Measurements from ENCODE around the gene LMAN2L.
"Not testable (repeated sequence)": the region's sequence is repeated elsewhere in the genome, so short reads cannot be mapped to it uniquely, and the experiment has no call there.

LMAN2L gene

DNA sequence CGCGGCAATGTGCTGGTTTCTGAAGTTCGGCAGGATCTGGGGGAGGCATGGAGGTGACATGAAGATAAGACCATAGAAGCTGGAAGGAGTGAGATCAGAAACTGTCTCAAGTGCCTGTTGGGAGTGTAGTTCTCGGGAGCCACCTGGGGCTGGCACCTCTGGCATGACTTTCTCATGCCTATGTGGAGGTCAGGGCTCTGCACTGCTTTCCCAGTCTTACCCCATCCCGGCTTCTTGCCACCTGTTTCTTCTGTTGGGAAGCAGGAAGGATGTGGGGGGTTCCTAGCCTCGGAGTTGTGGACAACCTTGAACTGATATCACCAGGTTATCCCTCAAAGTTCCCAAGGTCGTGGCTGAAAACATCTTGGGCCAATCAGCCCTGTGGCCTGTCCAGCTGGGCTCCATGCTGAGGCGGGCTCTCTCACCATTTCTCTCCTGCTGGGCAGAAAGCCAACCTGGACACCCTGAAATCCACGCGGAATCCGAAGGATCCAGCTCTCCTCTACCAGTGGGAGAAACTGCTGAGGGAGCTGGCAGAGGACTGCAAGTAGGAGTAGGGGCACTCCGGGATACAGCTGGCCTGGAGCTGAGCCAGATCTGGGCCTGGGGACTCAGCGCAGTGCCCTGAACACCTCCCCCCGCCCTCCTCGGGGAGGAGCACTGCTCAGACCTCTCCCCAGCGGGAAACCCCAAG is 54.8 kb downstream of the LMAN2L start:
- Histone ChIP-seq H3K4me1 (ENCODE audit: control insufficient read depth, insufficient read depth, low read length) (peaks cover 15% of the 10 kb centered on the region; the same call in 1 of the 2 replicates), H3K9ac (ENCODE audit: low read length) (no peak overlapping the region), H3K4me3 (ENCODE audit: low read depth, low read length) (no peak overlapping the region), H3K36me3 (ENCODE audit: control insufficient read depth, insufficient read depth, low read length) (no peaks in the 10 kb centered on the region), H3K9me3 (ENCODE audit: control insufficient read depth, insufficient read depth, low read depth, low read length) (no peaks in the 10 kb centered on the region), H3K27me3 (ENCODE audit: control insufficient read depth, insufficient read depth, low read length) (no peaks in the 10 kb centered on the region), H3K27ac (ENCODE audit: low read depth, low read length) (no peak overlapping the region)

DNA sequence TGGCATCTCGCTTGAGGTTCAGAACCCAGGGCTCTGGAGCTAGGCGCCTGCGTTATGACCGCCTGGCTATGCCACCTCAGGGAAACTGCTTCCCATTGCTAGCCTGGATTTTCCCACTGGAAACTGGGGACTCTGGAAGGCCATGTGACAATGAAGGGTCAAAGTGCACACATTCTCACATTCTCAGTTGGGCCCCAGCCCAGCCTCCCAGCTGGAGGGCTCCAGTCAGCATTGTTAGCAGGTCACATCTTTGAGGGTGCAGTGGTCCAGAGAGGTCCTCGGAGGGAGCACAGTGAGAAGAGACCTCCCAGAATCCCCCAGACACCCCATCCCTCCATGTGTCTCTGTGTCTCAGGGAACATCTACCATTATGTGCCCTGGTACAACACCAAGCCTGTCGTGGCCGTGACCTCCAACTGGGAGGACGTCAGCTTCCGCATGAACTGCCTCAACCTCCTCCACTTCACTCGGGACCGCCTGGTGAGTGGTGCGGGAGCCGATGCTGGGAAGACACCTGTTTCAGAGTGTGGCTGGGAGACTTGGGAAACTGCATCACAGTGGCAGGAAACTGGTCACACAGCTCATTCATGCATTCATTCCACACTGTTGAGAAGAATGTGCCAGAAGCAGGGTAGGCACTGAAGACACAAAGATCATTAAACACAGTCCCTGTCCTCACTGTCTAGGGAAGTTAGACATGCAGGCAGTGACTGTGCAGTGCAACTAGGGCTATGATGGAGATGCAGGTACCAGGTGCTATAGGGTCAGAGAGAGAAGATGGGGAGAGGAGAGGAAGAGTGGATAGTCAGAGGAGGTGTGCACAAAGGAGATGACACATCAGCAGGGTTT is 55.7 kb downstream of the LMAN2L start:
- peaks cover 15% of the 10 kb centered on the region; the same call in 1 of the 2 replicates for H3K4me1 ChIP-seq (ENCODE audit: control insufficient read depth, insufficient read depth, low read length)
- no peaks in the 10 kb centered on the region for H3K27me3 ChIP-seq (ENCODE audit: control insufficient read depth, insufficient read depth, low read length)
- no peak overlapping the region for H3K4me3 ChIP-seq (ENCODE audit: low read depth, low read length)
- H3K9me3 ChIP-seq (ENCODE audit: control insufficient read depth, insufficient read depth, low read depth, low read length), result no peaks in the 10 kb centered on the region
- H3K27ac ChIP-seq (ENCODE audit: low read depth, low read length), result no peak overlapping the region
- H3K36me3 ChIP-seq (ENCODE audit: control insufficient read depth, insufficient read depth, low read length), result no peaks in the 10 kb centered on the region
- no peak overlapping the region for H3K9ac ChIP-seq (ENCODE audit: low read length)

DNA sequence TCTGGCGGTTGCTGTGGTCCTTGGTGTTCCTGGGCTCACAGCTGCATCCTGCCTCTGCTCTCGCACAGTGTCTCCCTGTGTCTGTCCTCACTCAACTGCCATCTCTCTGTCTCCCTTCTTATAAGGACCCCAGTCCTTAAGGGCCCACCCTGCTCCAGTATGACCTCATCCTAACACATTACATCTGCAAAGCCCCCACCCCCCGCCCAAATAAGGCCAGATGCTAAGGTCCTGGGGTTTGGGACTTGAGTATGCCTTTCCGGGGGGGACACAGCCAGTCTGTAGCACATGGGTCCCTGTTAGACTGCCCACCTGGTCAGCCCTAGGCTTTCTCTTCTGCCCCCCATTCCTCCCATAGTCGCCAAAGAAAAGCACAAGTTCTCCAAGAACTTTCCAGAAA is 56.6 kb downstream of the LMAN2L start:
- peaks cover 15% of the 10 kb centered on the region; the same call in 1 of the 2 replicates for H3K4me1 ChIP-seq (ENCODE audit: control insufficient read depth, insufficient read depth, low read length)
- no peak overlapping the region for H3K27ac ChIP-seq (ENCODE audit: low read depth, low read length)
- H3K36me3 ChIP-seq (ENCODE audit: control insufficient read depth, insufficient read depth, low read length), result no peaks in the 10 kb centered on the region
- H3K27me3 ChIP-seq (ENCODE audit: control insufficient read depth, insufficient read depth, low read length), result no peaks in the 10 kb centered on the region
- H3K9me3 ChIP-seq (ENCODE audit: control insufficient read depth, insufficient read depth, low read depth, low read length), result no peaks in the 10 kb centered on the region
- H3K4me3 ChIP-seq (ENCODE audit: low read depth, low read length), result no peak overlapping the region
- no peak overlapping the region for H3K9ac ChIP-seq (ENCODE audit: low read length)

DNA sequence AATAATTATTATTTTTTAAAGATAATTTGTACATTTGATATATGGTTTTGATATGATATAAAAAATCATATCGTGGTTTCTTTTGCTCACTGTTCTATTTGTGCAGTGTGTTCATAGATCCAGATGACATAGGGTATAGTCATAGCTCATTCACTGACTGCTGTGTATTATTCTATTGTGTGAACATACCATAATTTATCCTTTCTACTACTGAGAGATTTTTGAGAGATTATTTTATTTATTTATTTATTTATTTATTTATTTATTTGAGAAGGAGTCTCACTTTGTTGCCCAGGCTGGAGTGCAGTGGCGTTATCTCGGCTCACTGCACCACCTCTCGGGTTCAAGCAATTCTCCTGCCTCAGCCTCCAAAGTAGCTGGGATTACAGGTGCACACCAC is 58.3 kb downstream of the LMAN2L start:
- H3K4me1 ChIP-seq (ENCODE audit: control insufficient read depth, insufficient read depth, low read length), result peaks cover 9% of the 10 kb centered on the region; the same call in 1 of the 2 replicates
- no peak overlapping the region for H3K27ac ChIP-seq (ENCODE audit: low read depth, low read length)
- no peak overlapping the region for H3K9ac ChIP-seq (ENCODE audit: low read length)
- H3K4me3 ChIP-seq (ENCODE audit: low read depth, low read length), result no peak overlapping the region
- H3K9me3 ChIP-seq (ENCODE audit: control insufficient read depth, insufficient read depth, low read depth, low read length), result no peaks in the 10 kb centered on the region
- H3K36me3 ChIP-seq (ENCODE audit: control insufficient read depth, insufficient read depth, low read length), result no peaks in the 10 kb centered on the region
- H3K27me3 ChIP-seq (ENCODE audit: control insufficient read depth, insufficient read depth, low read length), result no peaks in the 10 kb centered on the region

DNA sequence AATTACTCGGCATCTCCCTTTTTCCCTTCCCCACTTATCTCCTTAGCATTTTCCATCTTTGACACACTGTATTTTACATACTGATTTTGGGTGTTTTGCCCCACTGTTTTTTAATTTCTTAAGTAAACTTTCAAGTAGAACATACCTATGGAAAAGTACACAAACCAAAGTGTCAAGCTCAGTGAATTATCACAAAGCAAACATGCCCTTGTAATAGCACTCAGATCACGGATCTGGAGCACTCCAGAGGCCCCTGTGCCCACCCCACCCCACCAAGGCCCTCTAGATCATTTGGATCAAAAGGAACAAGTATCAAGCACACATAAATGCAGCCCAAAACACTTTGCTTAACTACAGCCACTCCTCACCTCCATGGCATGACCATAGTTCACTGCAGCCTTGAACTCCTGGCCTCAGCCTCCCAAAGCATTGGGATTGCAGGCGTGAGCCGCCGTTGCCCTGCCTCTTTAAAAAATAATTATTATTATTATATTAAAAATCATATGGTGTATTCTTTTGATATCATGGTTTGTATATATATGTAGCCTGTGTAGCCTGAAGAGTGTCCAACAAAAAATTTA is 59.2 kb downstream of the LMAN2L start:
- no peaks in the 10 kb centered on the region for H3K27me3 ChIP-seq (ENCODE audit: control insufficient read depth, insufficient read depth, low read length)
- no peak overlapping the region for H3K4me3 ChIP-seq (ENCODE audit: low read depth, low read length)
- H3K4me1 ChIP-seq (ENCODE audit: control insufficient read depth, insufficient read depth, low read length), result peaks cover 5% of the 10 kb centered on the region; the same call in 1 of the 2 replicates
- H3K36me3 ChIP-seq (ENCODE audit: control insufficient read depth, insufficient read depth, low read length), result no peaks in the 10 kb centered on the region
- no peaks in the 10 kb centered on the region for H3K9me3 ChIP-seq (ENCODE audit: control insufficient read depth, insufficient read depth, low read depth, low read length)
- H3K27ac ChIP-seq (ENCODE audit: low read depth, low read length), result no peak overlapping the region
- H3K9ac ChIP-seq (ENCODE audit: low read length), result no peak overlapping the region

DNA sequence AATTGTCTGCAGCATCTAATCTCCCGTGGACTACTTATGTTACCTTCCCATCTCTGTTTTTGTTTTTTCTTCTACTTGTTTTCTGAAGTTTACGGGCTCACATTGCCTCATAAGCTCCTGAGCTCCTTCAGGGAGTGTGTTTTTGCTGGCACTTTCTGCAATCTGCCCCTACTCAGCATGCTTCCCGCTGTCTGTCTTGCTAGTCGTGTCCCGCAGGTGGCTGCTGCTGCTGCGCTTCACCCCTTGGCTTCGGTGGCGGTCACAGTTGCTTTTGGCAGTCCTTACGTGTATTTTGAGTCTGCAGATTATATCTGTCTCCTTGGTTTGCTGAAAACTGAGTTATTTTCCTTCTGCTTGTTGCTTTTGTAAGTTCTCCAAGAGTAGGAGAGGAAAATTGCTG is 60.0 kb downstream of the LMAN2L start:
- no peak overlapping the region for H3K4me3 ChIP-seq (ENCODE audit: low read depth, low read length)
- H3K27ac ChIP-seq (ENCODE audit: low read depth, low read length), result no peak overlapping the region
- H3K27me3 ChIP-seq (ENCODE audit: control insufficient read depth, insufficient read depth, low read length), result no peaks in the 10 kb centered on the region
- no peaks in the 10 kb centered on the region for H3K36me3 ChIP-seq (ENCODE audit: control insufficient read depth, insufficient read depth, low read length)
- H3K9me3 ChIP-seq (ENCODE audit: control insufficient read depth, insufficient read depth, low read depth, low read length), result no peaks in the 10 kb centered on the region
- no peaks in the 10 kb centered on the region for H3K4me1 ChIP-seq (ENCODE audit: control insufficient read depth, insufficient read depth, low read length)
- no peak overlapping the region for H3K9ac ChIP-seq (ENCODE audit: low read length)

DNA sequence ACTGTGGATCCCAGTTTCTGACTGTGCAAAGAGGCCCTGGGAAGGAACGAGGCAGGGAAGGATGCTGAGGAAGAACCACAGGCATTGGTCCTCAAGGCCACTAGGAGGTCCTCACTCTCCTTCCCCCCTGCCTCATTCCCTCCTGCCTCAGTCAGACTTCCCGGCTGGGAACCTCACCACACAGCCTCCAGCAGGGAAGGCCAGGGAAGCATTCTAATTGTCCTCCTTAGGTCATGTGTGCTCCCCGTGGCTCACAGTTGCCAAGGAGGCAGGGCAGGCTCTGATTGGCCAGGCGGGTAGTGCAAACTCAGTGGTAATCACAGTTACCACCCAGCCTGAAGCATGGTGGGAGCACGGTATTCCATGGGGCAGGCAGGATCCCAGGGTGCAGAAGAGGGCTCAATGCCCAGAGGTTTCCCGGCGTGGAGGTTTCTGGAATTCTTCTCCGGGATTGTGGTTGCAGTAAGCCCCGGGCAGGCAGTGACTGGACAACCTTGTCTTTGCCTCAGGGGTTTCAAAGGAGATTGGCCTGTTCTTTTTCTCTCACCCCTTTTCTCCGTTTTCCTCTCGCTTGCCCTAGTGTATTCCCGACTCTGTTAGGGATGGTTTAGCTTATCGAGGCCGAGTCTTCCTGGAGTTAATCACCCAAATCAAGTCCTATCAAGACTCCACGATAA is 70.2 kb downstream of the LMAN2L start:
- Histone ChIP-seq H3K27me3 (ENCODE audit: control insufficient read depth, insufficient read depth, low read length) (no peaks in the 10 kb centered on the region; the same call in 1 of the 2 replicates), H3K4me1 (ENCODE audit: control insufficient read depth, insufficient read depth, low read length) (no peaks in the 10 kb centered on the region), H3K9me3 (ENCODE audit: control insufficient read depth, insufficient read depth, low read depth, low read length) (peaks cover 1% of the 10 kb centered on the region; the same call in 1 of the 2 replicates), H3K27ac (ENCODE audit: low read depth, low read length) (no peak overlapping the region), H3K36me3 (ENCODE audit: control insufficient read depth, insufficient read depth, low read length) (no peaks in the 10 kb centered on the region), H3K9ac (ENCODE audit: low read length) (no peak overlapping the region), H3K4me3 (ENCODE audit: low read depth, low read length) (no peak overlapping the region)

DNA sequence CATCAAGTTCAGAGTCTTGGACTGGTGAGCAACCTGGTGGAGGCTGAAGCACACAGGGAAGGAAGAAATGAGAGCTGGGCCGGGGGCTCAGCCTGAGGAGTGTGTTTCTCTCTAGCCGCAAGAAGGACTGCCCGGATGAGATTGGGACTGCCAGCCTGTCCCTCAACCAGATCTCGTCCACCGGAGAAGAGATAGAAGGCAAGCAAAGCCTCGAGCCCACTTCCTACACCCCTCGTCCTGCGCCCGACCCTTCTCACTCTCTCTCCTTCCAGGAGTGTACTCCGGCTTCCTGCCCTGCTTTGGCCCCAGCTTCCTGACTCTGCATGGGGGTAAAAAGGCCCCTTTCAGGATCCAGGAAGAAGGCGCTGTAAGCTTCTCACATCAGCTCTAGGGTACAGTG is 71.1 kb downstream of the LMAN2L start:
- peaks cover 6% of the 10 kb centered on the region; the same call in 1 of the 2 replicates for H3K9me3 ChIP-seq (ENCODE audit: control insufficient read depth, insufficient read depth, low read depth, low read length)
- no peaks in the 10 kb centered on the region; the same call in 1 of the 2 replicates for H3K27me3 ChIP-seq (ENCODE audit: control insufficient read depth, insufficient read depth, low read length)
- no peak overlapping the region for H3K9ac ChIP-seq (ENCODE audit: low read length)
- no peak overlapping the region for H3K4me3 ChIP-seq (ENCODE audit: low read depth, low read length)
- no peak overlapping the region for H3K27ac ChIP-seq (ENCODE audit: low read depth, low read length)
- H3K36me3 ChIP-seq (ENCODE audit: control insufficient read depth, insufficient read depth, low read length), result no peaks in the 10 kb centered on the region
- no peaks in the 10 kb centered on the region for H3K4me1 ChIP-seq (ENCODE audit: control insufficient read depth, insufficient read depth, low read length)

DNA sequence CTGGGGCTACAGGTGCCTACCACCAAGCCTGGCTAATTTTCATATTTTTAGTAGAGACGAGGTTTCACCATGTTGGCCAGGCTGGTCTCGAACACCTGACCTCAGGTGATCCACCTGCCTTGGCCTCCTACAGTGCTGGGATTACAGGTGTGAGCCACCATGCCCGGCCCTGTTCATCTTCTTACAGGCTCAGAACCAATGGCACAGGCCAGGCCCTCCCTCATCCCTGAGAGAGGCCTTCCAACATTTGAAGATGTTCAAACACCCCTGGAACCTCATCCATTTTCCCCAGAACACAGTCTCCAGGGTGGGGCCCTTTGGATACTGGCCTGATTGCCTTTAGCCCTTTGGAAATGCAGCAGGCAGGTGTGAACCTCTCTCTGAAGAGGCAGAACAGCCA is 74.1 kb downstream of the LMAN2L start:
- not testable (repeated sequence) for H3K27ac ChIP-seq (ENCODE audit: low read depth, low read length); H3K9me3 ChIP-seq (ENCODE audit: control insufficient read depth, insufficient read depth, low read depth, low read length)

DNA sequence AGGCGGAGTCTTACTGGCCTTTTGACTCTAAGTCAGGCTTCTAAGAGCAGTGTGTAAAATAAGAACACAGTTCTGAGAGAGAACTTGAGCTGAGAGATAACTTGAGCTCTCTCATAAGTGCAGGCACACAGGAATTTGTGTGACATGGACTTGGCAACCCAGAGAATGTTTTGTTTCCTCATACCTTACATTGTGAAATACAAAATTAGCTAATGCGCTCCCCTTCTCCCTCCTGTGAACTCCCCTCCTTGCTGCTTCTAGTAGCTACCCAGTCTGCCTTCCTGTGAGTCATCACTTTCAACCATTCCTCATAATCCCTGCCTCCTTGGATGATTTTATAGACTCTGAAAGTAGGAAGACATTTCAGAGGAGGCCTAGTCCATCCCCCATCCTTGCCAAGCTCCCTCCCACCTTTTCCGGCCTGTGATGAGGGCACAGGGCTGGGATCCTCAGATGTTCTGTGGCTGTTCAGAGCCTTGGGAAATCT is 74.7 kb downstream of the LMAN2L start:
- Histone ChIP-seq H3K27ac (ENCODE audit: low read depth, low read length) (no peak overlapping the region), H3K9me3 (ENCODE audit: control insufficient read depth, insufficient read depth, low read depth, low read length) (peaks cover 6% of the 10 kb centered on the region; the same call in 1 of the 2 replicates), H3K4me3 (ENCODE audit: low read depth, low read length) (no peak overlapping the region), H3K4me1 (ENCODE audit: control insufficient read depth, insufficient read depth, low read length) (no peaks in the 10 kb centered on the region), H3K27me3 (ENCODE audit: control insufficient read depth, insufficient read depth, low read length) (no peaks in the 10 kb centered on the region), H3K36me3 (ENCODE audit: control insufficient read depth, insufficient read depth, low read length) (no peaks in the 10 kb centered on the region), H3K9ac (ENCODE audit: low read length) (no peak overlapping the region)

More for the DNA sequence above, 74.1 kb downstream of the LMAN2L start:
- not testable (repeated sequence) for H3K36me3 ChIP-seq (ENCODE audit: control insufficient read depth, insufficient read depth, low read length); H3K4me1 ChIP-seq (ENCODE audit: control insufficient read depth, insufficient read depth, low read length); H3K4me3 ChIP-seq (ENCODE audit: low read depth, low read length); H3K9ac ChIP-seq (ENCODE audit: low read length); H3K27me3 ChIP-seq (ENCODE audit: control insufficient read depth, insufficient read depth, low read length)

Data from HUES6 (cell line).